ENCODE data around the gene GNAI2.
"Not testable (repeated sequence)": the region's sequence is repeated elsewhere in the genome, so short reads cannot be mapped to it uniquely, and the experiment has no call there.

Gene GNAI2

DNA sequence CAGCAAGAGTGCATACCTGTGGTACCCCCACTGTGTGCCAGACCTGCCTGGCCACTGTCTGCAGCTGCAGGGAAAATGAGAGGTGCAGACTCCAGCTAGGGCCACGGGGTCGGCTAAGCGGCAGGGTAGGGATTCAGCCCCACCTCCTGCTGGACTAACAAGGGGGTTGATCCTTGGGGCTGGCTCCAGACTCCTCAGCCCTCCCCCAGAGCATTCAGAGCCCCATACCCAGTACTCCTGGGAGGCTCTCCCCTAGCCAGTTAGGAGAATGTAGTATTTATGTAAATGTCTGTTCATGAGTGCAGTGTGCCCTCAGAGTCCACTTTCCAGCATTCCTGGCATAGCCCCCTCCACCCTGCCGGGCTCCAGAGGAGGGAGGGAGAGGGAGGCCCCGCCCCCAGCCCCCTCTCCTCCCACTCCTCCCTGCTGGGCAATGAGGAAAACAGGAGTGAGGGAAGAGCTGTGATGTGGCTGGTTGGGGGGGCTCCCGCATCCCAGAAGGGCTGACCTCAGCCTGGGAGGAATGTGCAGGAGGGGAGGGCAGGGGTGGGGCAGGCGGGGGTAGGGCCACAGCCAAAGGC, 28.5 kb downstream of the GNAI2 start:
- peak; percentile 81 for DNase-seq (ENCODE audit: low read depth)

DNA sequence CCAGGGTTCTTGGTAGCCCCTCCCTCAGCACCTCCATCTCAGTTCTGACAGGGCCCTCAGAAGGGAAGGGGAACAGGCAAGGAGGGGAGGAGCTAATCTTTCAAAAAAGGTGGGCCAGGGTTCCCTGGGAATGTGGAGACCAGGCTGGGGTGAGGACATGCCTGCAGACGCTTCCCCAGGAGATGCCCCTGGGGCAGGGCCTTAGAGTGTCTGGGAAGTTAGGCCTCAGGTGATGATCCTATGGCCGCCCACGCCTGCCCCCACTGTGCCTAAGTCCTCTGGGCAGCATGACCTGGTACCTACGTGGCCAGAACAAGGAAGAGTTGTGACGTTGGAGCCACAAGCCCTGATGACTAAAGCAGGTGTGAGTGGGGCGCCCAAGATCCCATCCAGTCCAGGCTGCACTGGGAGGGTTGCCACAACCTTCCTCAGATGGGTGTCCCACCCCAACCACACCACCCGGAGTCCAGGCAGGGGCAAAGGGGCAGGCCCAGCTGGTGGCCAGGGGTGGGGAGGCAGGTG, 29.0 kb downstream of the GNAI2 start:
- DNase-seq (ENCODE audit: low read depth): no peak

DNA sequence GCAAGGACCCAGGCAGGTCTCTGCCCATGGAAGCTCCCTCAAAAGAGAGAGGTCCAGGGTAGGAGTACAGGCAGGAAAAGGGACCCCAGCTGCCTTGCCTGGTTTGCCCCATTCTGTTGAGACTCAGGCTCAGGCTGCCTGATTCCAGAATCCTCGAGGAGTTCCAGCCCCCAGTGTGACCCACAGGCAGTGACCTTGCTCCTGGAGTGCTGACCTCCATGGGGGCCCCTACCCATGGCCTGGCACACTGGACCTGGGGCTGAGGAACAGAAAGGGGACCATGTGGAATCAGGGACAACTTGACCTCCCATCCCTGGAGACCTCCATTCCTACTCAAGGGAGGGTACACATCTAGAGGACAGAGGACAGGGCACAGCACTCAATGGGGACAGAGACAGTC, 29.6 kb downstream of the GNAI2 start:
- DNase-seq (ENCODE audit: low read depth): no peak

DNA sequence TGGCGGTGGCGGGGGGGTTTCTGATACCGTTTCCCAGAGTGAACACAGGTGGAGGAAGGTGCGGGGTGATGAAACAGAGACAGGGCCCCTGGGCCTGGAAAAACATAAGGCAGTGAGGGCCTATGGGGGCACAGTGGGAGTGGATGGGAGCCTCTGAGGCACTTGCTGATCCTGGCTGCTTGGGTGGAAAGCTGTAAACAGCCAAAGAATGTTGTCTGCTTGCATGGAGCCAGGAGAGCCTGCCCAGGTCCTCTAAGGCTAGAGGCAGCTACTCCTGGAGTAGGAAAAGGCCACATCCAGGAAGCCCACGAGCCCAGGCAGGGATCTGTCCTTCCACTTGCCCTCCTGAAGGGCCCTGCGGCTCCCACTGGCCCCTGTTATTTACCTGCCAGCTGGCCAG, 30.0 kb downstream of the GNAI2 start:
- DNase-seq (ENCODE audit: low read depth): no peak

DNA sequence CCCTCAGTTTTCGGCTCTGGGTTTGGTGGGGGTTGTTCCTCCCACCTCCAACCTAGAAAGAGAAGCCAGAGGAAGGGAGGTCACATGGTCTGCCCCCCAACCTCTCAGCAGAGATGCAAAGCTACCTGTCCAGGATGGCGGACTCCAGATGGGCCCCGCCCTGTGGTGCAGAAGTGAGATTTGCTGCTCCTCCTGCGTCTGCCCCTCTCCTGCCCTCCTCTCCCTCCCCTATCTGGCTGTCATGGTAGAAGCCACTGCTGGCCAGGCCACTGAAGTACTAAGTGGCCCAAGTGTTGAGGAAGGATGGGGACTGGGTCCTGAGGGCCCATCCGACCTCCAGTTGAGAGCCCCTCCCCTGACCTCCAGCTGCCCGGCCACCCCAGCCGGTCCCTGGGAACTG, 30.8 kb downstream of the GNAI2 start:
- no peak for DNase-seq (ENCODE audit: low read depth)

DNA sequence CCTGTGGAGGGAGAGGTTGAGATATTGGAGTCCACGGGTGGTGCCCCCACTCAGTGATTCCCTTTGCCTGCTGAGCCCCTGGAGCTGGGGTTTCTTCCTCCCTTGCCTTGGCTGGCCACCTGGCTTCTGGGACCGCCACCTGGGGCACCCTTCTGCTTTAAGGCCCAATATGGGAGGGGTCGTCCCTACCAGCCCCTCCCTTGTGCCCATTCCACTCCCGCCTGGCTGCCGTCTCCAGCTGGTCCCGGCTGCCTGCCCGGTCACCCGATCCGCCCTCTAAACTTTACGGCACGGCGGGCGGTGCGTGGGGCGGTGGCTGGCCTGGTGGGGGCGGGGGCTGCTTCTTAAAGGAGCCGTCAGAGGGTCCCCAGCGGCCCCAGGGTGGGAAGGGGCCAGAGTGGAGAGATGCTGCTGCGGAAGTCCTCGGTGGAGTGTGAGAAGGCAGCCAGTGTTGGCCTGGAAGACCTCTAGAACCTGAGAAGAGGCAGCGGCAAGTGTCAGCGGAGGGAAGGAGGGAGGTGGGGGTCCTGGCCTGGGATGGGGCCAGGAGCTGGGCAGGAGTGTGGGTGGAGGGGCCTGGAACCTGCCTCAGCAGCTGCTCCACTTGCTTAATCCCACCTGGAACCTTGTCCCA, 31.4 kb downstream of the GNAI2 start:
- DNase-seq (ENCODE audit: low read depth): no peak

DNA sequence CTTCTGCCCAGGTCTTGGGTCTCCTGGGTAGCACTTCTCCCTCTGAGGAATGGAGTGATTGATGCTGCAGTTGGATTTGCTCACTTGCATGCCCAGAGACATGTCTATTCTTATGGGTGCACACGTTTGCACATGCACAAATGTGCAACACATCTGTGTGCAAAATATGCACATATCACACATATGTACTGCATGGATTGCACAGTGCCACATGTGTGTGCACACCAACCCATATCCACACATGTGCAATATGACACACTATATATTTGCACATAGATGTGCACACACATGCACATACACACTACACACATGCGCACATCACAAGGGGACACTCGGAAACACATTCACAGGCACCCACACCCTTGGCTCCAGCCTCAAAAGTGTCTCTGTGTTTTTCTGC, 32.3 kb downstream of the GNAI2 start:
- no peak for DNase-seq (ENCODE audit: low read depth)

DNA sequence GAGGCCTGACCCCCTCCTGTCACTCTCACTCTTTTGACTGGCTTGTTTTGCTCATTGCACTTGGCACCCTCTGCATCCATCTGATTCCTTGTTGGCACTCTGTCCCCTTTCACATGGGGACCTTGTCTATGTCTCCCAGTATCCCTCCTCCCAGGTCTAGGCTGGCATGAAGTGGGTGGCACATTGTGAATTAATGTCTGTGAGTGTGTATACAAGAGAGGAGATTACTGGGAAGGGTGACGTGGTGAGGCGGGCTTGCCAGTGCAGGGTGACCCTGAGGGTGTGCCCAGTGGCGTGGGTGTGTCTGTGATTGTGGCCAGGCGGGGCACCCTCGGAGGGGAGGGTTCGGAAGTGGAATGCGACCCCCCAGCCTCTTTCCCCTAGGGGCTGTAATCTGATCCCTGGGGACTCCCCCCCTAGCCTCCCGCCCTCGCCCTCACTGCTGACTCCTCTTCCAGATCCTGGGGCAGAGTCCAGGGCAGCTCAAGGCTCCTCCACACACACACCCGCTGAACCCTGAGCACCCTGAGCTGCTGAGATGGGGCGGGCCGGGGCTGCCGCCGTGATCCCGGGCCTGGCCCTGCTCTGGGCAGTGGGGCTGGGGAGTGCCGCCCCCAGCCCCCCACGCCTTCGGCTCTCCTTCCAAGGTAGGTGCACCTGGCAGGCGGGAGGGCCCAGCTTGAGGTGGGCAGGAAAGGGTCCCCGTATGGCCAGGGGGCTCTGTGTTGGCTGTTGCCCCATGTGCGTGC, 32.9 kb downstream of the GNAI2 start, which contains the start of gene SEMA3B:
TSS of gene SEMA3B (plus strand) at position 445 of the 749 bp plus-strand sequence. CDS start at position 539, 94 bp downstream.
- DNase-seq (ENCODE audit: low read depth): no peak

DNA sequence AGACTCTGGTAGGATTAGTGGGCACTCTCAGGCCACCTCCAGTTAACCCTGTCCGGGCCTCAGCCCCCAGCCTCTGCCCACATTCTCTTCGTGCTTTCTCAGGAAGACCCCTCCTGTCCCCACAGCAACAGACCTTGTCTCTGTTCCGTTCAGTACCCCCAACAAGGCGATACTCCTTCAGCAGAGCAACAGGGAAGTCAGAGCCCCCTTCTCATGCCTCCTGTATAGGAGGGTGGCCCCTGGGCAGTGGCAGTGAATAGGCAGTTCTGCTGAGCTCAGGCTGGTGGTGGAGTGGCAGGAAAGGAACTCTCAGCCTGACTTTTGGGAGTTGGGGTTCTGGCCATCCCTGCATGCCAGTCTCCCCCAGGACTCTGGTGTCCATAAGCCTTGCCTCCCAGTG, 33.5 kb downstream of the GNAI2 start:
- no peak for DNase-seq (ENCODE audit: low read depth)

DNA sequence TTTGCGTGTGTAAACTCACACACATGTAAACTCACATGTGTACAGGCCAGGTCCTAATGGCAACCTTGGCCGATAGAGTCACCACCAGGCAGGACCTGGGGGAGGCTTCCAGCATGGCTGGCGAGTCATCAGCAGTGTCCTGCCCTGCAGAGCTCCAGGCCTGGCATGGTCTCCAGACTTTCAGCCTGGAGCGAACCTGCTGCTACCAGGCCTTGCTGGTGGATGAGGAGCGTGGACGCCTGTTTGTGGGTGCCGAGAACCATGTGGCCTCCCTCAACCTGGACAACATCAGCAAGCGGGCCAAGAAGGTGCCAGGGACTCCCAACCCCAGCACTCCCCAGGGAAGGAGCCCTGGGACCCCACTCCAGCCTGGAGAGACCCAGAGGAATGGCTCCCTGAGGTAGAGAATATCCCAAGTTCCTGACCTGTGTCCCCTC, 34.0 kb downstream of the GNAI2 start:
- DNase-seq (ENCODE audit: low read depth): no peak

DNA sequence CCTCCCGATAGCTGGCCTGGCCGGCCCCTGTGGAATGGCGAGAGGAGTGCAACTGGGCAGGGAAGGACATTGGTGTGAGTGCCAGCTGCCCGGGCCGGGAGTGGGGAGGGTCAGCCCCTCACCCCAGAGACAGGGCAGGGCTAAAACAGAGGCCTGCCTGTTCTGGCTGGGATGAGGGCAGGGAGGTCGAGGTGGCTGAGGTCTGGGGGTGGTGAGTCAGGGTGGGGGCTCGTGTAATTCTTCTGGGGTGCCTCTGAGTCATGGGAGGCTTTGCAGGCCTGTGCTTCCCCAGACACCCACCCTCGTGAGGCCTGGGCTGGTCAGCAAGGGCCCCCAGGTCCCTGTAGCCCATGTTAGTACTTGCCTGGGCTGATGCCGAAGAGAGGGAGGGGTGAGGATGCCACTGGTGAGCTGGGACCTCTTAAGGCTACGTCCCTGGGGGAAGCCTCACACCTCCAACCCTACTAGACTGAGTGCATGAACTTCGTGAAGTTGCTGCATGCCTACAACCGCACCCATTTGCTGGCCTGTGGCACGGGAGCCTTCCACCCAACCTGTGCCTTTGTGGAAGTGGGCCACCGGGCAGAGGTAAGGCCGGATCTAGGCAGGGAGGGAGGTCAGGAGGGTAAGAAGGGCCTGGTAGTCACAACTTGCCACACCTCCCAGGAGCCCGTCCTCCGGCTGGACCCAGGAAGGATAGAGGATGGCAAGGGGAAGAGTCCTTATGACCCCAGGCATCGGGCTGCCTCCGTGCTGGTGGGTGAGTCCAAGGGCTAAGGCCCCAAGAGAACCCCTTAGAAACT, 34.6 kb downstream of the GNAI2 start:
- no peak for DNase-seq (ENCODE audit: low read depth)

DNA sequence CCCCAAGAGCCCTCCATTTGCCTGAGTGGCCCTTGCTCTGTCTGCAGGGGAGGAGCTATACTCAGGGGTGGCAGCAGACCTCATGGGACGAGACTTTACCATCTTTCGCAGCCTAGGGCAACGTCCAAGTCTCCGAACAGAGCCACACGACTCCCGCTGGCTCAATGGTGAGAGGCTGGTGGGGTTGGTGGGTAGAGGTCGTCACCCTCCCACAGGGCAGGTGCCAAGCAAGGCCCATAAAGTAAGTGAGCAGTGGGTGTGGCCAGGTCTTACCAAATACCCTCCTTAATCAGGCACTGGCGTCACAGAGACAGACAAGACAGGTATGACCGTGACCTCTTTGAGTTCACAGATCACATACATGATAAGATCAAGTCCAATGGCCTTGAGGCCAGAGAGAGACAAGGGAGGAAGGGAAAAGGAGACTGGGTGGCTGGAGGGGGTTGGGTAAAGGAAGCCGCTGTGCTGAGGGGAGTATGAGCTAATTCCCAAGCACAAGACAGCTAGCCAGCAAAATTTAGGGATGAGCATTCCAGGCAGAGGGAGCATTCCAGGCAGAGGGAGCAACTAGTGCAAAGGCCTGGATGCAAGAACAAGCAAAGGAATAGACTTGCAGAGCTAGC, 35.4 kb downstream of the GNAI2 start:
- DNase-seq (ENCODE audit: low read depth): no peak

DNA sequence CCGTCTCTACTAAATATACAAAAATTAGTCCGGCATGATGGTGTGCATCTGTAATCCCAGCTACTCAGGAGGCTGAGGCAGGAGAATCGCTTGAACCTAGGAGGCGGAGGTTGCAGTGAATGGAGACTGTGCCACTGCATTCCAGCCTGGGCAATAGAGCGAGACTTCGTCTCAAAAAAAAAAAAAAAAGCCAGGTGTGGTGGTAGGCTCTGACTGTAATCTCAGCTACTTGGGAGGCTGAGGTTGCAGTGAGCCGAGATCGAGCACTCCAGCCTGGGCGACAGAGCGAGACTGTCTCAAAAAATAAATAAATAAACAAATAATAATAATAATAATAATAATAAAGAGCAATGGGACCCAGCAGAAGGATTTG, 36.5 kb downstream of the GNAI2 start:
- not testable (repeated sequence) for DNase-seq (ENCODE audit: low read depth)

DNA sequence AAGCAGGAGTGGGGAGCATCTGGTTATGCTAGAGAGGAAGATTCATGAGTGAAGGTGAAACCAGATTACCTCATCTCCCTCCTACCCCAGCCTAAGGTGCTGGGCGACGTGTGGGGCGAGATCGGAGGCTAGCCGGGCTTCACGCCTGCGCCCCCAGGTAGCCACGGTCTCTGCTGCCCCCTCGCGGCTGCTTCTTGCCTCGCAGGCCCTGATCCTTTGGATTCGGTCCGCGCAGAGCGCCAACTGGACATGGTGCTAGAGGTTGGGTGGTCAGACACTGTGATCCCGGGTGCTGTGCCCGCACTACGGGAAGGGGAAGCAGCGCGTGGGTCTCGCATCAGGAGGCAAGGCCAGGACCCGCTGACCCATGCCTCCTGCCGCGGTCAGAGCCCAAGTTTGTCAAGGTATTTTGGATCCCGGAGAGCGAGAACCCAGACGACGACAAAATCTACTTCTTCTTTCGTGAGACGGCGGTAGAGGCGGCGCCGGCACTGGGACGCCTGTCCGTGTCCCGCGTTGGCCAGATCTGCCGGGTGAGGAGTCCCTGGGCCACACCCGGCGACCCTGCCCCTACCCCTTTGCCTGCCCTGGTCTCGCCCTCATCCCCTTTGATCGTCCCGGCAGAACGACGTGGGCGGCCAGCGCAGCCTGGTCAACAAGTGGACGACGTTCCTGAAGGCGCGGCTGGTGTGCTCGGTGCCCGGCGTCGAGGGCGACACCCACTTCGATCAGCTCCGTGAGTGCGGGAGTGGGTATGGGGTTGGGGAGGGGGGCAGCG, 37.1 kb downstream of the GNAI2 start:
- DNase-seq (ENCODE audit: low read depth): peak; percentile 40

DNA sequence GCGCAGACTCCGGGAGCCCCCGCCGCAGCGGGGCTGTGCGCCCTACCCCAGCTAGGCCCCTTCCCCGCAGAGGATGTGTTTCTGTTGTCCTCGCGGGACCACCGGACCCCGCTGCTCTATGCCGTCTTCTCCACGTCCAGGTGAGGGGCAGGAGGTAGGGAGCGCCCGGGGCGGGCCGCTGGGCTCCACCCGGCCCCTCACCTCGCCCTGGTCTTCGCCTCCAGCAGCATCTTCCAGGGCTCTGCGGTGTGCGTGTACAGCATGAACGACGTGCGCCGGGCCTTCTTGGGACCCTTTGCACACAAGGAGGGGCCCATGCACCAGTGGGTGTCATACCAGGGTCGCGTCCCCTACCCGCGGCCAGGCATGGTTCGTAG, 37.7 kb downstream of the GNAI2 start:
- DNase-seq (ENCODE audit: low read depth): no peak

DNA sequence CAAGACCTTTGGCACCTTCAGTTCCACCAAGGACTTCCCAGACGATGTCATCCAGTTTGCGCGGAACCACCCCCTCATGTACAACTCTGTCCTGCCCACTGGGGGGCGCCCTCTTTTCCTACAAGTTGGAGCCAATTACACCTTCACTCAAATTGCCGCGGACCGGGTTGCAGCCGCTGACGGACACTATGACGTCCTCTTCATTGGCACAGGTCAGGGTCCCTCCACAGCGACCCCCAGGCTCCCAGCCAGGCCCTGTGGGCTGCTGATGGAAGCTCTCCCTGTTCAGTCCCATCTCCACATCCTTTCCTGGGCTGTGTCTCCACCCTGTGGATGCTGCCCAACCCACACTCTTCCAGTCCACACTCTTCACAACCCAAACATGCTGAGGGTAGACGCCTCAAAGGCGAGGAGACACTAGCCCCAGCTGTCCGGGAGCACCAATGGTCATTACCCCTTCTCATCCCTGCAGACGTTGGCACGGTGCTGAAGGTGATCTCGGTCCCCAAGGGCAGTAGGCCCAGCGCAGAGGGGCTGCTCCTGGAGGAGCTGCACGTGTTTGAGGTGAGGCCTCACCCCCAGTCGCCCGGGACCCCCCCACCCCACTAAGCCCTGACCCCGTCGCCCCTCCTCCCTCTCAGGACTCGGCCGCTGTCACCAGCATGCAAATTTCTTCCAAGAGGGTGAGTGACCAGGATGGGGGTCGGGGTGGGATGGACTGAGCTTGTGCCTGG, 38.5 kb downstream of the GNAI2 start:
- no peak for DNase-seq (ENCODE audit: low read depth)

DNA sequence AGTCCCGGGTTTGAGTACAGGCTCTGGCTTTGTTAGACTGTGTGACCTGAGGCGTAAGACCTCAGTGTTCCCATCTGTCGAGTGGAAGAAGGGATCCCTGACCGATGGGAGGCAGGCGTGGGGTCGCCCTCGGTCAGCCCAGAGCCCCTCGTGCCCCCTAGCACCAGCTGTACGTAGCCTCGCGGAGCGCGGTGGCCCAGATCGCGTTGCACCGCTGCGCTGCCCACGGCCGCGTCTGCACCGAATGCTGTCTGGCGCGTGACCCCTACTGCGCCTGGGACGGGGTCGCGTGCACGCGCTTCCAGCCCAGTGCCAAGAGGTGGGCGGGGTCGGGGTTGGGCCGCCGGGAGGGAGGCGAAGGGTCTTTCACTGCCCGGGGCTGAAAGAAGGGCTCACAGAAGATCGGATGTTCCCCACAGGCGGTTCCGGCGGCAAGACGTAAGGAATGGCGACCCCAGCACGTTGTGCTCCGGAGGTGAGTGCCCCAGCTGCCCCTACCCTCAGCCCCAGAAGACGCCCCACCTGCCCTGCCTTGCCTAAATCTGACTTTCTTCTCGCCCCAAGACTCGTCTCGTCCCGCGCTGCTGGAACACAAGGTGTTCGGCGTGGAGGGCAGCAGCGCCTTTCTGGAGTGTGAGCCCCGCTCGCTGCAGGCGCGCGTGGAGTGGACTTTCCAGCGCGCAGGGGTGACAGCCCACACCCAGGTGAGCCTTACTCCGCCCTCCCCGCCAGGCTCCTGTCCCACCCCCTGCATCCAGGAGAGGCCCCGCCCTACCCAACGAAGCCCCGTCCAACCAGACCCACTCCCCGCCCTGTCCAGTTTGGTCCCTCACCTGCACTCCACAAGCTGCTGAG, 39.4 kb downstream of the GNAI2 start:
- no peak for DNase-seq (ENCODE audit: low read depth)

DNA sequence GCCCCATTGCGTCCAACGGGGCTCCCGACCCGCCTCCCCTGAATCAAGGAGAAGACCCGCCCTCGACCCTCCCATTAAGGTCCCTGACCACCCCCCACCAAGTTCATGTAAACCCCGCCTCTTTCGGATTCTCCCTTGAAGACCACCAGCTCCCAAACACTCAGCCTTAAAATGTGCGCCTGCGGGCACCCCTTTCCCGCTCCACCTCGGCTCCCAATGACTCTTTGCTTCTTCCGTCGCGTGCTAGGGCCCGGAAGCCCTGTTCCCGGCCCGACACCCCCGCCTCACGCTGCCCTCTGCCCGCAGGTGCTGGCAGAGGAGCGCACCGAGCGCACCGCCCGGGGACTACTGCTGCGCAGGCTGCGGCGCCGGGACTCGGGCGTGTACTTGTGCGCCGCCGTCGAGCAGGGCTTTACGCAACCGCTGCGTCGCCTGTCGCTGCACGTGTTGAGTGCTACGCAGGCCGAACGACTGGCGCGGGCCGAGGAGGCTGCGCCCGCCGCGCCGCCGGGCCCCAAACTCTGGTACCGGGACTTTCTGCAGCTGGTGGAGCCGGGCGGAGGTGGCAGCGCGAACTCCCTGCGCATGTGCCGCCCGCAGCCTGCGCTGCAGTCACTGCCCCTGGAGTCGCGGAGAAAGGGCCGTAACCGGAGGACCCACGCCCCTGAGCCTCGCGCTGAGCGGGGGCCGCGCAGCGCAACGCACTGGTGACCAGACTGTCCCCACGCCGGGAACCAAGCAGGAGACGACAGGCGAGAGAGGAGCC, 40.2 kb downstream of the GNAI2 start:
- DNase-seq (ENCODE audit: low read depth): no peak

DNA sequence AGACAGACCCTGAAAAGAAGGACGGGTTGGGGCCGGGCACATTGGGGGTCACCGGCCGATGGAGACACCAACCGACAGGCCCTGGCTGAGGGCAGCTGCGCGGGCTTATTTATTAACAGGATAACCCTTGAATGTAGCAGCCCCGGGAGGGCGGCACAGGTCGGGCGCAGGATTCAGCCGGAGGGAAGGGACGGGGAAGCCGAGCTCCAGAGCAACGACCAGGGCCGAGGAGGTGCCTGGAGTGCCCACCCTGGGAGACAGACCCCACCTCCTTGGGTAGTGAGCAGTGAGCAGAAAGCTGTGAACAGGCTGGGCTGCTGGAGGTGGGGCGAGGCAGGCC, 40.7 kb downstream of the GNAI2 start:
- DNase-seq (ENCODE audit: low read depth): no peak
